ENCODE data around the gene CCNO. TPM values are rescaled to one million over a fixed set of nuclear protein-coding genes. Genes with fewer than 3 reads are reported as not detected.

The CCNO gene
- polyA plus RNA-seq, 4 donors = 5.7 to 8.2 (median 7.2) TPM

DNA sequence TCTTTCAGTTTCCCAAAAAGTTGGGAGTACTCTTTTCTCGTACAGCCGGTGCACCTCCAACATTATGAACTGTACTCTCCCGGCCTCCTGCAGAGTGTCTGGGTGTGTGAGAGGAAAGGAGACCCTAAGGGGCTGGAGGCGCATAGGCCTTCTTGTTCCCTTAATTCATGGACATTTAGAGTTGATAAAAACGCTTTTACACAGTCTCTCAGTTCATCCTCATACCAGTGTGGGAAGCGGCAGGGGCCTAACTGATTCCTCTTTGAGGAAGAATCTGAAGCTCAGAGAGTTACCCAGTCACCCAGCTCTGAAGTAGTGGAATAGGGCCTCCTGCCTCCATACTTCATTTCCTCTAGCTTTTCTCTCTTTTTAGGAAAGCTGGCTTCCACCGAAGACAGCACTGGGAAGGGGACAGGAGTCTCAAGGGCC, 9.6 kb downstream of the CCNO start:
- DNase-seq (ENCODE audit: low read depth in 4 of 4, low spot score in 3 of 4) = no peak

DNA sequence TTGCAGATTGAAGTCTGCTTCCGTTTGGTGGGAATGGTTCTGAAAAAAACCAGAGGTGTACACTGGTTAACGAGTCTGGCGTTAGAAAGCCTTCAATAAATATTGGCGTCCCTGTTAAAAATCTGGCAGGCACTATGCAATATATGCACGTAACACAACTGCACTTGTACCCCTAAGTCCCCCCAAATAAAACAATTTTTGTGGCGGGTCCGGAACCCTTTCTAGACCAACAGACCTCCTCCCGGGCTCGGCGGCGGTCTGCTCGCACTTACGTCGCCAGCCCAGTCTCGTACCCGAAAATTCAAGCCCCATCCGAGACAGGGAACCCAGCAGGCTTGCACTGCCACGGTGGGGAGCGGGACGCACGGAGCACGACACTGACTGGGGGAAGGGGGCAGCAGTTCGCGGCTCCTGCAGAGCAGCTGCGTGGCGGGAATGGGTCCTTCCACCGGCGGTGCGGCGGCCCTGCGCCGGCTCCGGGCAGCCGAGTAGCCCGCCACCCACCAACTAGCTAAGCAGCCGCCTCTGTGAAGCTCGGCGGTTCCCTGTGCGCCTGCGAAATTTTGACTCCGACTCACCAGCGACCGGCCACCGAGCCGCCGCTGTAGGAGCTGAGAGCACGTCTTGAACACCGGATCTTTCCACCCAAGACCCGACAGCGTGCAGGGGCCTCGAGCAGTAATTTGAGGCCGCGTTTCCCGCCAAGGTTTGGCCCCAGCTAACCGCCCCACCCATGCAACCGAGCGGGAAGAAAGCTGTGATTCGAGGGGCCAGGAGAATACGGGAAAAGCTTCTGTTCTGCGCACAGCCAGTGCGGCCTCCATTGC, 10.2 kb downstream of the CCNO start:
- no peak for DNase-seq (ENCODE audit: low read depth in 4 of 4, low spot score in 3 of 4)

DNA sequence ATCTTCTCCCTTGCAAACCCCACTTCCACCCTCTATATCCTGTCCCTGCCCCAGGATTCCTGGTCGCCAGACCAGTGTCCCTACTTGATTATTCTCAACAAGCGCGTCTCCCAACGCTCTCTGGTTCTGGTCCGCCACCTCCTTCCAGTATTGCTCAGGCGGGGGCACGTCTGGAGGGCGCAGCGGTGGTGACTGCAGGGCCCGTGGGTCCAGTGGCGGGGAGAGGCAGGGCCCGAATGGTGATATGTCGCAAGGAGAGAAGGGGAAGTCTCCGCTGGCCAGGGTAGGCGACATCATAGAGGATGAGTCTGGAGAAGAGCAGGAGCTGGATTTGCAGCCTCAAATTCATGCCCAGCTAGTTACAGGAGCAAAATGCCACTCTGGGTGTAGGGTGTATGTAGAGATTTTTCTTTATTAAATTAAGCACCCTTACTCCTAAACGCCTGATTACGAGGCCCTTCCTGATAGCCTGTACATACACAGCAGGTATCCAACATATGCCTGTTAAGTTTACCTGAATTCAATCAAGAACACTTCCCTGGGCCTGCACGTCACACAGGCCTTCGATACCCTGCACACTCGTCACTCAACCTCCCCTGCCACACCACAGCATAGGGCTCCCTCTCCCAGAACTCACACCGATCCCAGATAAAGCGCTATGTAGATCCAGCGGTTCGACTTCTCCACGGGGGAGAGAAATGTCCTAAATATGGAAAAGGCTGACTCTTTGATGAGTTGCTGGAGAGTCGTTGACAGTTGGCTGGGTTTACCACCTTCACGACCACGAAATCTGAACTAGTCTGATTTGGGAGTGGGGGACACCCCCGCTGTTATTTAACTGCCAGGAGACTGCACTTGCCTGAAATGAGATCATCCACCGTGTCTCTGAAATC, 11.1 kb downstream of the CCNO start:
- DNase-seq (ENCODE audit: low read depth in 4 of 4, low spot score in 3 of 4) = no peak

DNA sequence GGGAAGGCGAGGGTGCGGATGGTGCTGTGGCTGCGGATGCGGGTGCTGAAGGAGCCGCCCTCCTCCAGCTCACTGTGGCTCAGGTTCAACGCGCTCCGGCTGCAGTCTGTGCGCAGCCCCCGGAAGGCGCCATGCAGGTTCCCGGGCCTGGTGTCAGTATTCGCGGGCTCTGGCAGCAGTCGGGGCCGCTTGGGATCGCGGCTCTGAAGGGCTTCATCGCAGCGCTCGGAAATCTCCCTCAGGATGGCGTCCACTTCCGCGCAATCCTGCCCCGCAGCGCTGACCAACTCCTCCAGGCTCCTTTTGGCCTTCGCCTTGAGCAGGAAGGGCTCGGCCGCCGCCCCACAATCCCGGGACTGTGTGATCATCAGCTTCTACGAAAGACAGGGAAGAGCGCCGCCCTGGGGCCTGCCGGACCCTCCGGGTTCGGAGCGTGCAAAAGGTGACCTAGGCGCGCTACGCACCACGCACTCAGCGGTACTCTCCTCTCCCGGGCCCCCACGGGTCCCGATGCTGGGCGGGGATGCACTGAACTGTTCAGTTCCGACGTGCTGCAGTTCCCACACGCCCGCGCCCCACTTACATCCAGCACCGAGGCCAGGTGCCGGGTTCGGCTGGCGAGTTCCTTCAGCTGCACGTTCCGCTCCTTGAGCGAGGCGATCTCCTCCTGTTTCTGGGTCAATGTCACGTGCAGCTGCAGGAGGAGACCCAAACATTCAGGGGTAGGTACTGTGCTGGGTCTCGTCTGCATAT, 12.8 kb downstream of the CCNO start:
- DNase-seq (ENCODE audit: low read depth in 4 of 4, low spot score in 3 of 4) = no peak

DNA sequence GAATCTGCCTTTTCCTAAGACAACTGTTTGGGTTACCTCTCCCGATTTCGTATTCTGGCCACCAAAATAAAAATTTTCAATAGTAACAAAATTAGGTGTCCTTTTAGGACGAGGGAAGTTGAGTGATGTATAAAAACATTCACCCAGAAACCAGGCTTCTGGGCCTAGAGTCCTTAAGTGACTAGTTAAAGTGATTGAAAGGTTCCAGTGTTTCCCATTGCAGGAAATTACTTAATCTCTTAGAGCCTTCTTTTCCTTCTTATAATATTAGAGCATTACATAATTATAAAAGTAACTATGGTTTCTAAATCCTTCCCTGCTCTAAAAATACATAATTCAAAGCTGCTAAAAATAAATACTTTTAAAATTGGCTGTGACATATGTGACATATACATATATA, 13.6 kb downstream of the CCNO start:
- DNase-seq (ENCODE audit: low read depth in 4 of 4, low spot score in 3 of 4) = no peak

DNA sequence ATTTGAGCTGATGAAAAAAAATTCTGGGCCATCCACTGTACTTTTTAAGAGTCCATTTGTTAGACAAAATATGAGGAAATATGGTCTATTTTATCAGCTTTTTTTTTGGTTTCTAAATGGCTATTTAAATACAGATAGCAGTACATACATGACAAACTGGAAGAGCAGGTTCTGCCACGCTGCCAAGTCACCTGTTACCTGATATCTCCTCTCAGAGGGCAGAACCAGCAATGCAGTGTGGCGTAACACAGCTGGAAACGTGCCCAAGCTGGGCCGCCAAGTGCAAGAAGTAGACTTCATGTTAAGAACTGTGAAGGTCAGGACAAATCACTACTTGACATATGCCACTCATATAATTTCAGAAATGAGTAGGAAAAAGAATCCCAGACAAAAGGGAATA, 14.4 kb downstream of the CCNO start:
- peak in 1 of 4 donors; percentile 38 for DNase-seq (ENCODE audit: low read depth in 4 of 4, low spot score in 3 of 4)

DNA sequence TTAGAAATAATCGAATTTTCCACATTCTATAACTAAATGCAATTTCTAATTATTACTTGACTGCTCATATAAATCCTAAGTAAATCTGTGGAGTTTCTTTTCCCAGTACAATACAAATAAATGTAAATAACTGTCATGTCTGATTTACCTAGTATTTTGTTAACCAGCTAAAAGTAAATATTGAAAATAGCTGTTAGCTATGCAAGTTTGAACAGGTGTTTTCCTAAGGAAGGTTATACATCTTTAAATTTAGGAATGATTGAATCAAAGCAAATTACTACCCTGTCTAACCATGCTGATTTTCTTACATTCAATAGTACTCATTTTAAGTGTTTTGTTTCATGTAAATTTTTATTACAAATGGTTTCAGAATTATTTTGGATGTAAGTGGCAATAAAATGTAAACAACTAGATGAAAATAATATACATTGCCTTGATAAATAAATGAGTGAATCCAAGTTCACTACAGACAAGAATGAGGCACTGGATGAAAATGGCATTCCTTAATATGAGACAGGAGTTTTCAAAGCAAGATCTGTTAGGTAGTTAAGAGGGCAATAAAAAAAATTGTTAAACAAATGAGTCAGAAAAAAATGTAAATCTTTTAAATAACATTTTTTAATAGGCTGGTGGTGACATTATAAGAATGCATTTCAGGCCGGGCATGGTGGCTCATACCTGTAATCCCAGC, 22.1 kb downstream of the CCNO start:
- no peak for DNase-seq (ENCODE audit: low read depth in 4 of 4, low spot score in 3 of 4)

DNA sequence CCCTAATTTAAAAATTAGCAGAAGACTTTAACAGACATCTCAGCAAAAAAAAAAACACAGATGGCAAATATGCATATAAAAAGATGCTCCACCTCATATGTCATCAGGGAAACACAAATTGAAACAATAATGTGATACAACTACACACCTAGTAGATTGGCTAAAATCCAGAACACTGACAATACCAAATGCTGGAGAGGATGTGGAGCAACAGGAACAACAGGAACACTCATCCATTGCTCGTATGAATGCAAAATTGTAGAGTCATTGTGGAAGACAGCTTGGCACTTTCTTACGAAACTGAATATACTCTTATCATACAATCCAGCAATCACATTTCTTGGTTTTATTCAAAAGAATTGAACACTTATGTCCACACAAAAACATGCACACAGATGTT, 28.4 kb downstream of the CCNO start:
- no peak for DNase-seq (ENCODE audit: low read depth in 4 of 4, low spot score in 3 of 4)

DNA sequence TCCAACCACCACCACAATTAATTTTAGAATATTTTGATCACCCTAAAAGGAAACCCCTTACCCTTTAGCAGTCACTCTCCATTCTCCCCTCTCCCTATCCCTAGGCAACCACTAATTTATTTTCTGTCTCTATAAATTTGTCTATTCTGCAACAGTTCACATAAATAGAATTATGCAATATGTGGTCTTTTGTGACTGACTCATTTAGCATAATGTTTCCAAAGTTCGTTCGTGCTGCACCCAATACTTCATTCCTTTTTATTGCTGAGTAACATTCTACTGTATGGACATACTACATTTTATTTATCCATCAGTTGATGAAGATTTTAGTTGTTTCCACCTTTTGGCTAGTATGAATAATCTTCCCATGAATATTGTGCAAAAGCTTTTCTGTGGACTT, 42.2 kb downstream of the CCNO start:
- no peak for DNase-seq (ENCODE audit: low read depth in 4 of 4, low spot score in 3 of 4)

DNA sequence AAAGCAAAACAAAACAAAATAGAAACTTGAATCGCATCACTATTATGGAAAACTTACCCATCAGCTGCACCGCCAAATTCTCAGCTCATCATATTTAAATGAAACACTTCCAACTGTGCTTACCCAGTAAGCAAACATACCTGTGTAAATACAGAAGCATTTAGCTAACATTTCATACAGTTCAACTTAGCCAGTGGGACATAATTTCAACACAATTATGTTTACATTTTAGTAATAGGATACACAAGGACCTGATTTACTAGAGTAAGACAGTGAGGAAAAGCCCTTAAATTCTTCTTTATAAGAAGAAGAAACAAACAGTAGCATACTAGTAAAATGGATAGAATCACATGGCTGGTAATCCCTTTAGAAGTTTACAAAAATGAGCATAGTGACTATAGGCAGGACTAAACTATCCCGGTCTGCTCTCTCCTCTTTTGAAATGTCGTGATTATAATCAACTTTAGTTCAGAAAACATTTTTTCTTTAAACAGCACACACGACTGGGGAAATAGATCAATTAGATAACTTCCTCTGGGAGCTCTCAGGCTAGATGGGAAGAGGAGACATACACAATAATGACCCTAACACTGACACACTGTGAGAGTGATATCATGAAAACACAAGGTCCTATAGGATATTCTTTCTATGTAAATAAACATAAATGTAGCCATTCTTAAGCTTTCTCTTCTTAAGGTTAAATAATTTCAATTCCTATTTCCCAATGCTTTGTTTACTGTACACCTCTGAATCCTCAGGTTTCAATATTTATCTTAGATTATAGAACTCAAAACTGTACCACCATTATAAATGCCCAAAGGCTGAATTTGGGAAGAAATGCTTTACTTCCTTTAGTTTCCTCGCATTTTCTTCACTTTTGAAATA, 44.5 kb downstream of the CCNO start:
- no peak for DNase-seq (ENCODE audit: low read depth in 4 of 4, low spot score in 3 of 4)

DNA sequence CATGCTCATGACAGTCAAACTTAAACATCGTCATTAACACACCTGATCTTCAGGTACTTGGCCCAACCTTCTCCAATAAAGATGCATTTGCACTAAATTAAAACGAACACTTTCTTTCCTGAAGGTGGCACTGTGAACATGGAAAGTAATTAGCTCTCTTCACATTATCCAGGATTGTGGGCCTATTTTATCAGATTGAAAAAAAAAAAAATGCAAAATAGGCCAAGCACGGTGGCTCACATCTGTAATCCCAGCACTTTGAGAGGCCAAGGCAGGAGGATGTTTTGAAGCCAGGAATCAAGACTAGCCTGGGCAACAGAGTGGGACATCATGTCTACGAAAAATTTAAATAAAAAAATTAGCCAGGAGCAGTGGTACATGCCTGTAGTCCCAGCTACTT, 46.0 kb downstream of the CCNO start:
- no peak for DNase-seq (ENCODE audit: low read depth in 4 of 4, low spot score in 3 of 4)

Other genes starting within 250 kb of the CCNO start
- 10 to 100 TPM in 3 of 4 donors, 1 to 10 TPM in 1; 7.1 to 16.2 (median 14.0) TPM for gene ESM1, start 248.0 kb downstream of the CCNO start, polyA plus RNA-seq (ENCODE audit: insufficient read length in 4 of 4)
- under 1 TPM in 1 of 4 donors, not detected in 3; 0.05 TPM for gene GZMK, start 209.4 kb downstream of the CCNO start, polyA plus RNA-seq (ENCODE audit: insufficient read length in 4 of 4)
- gene GZMA, start 131.0 kb downstream of the CCNO start, polyA plus RNA-seq (ENCODE audit: insufficient read length in 4 of 4) = under 1 TPM; 0.31 to 0.69 (median 0.58) TPM
- 10 to 100 TPM; 81.9 to 95.1 (median 85.3) TPM for gene GPX8, start 73.4 kb downstream of the CCNO start, polyA plus RNA-seq (ENCODE audit: insufficient read length in 4 of 4)
- gene CDC20B, start 60.4 kb downstream of the CCNO start, polyA plus RNA-seq (ENCODE audit: insufficient read length in 4 of 4) = 1 to 10 TPM in 1 of 4 donors, under 1 TPM in 3; 0.65 to 1.0 (median 0.83) TPM
- gene MCIDAS, start 6.3 kb downstream of the CCNO start, polyA plus RNA-seq (ENCODE audit: insufficient read length in 4 of 4) = 1 to 10 TPM in 1 of 4 donors, under 1 TPM in 3; 0.75 to 1.4 (median 0.91) TPM
- gene DHX29, start 74.1 kb upstream of the CCNO start, polyA plus RNA-seq (ENCODE audit: insufficient read length in 4 of 4) = 10 to 100 TPM; 38.9 to 49.1 (median 47.3) TPM
- gene MTREX, start 74.4 kb upstream of the CCNO start, polyA plus RNA-seq (ENCODE audit: insufficient read length in 4 of 4) = 100 to 1,000 TPM in 2 of 4 donors, 10 to 100 TPM in 2; 74.9 to 105 (median 98.7) TPM

Data from right renal pelvis (tissue), 4 donors.